ENCODE results near the gene SPTBN5.
A peak's percentile ranks its signal among the peaks of the same experiment; 100 is the strongest.

Gene SPTBN5

DNA sequence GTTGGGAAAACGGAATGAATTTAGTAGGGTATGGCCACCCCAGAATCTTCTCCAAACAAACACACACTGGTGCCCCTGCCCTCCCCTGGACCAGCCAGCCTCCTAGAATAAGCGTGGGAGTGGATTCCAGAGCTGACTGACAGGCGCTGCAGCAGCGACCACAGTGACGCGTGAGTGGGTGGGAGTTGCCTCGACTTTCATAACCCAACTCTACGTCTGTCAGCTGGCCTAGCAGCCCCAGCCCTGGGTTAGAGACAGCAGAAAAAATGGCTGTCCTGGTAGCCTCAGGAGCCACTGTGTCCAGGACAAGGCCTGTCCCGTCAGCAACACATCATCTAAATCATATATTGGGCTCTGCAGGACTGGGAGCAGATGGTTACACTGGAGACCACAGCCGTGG is 45.2 kb downstream of the SPTBN5 start:
- no peak for DNase-seq (ENCODE audit: low read depth in 2 of 2)

- no peak for DNase-seq (ENCODE audit: low read depth in 2 of 2)
These were observed 45.9 kb downstream of the SPTBN5 start for GRCh38 chr15:41847981-41848380.

DNA sequence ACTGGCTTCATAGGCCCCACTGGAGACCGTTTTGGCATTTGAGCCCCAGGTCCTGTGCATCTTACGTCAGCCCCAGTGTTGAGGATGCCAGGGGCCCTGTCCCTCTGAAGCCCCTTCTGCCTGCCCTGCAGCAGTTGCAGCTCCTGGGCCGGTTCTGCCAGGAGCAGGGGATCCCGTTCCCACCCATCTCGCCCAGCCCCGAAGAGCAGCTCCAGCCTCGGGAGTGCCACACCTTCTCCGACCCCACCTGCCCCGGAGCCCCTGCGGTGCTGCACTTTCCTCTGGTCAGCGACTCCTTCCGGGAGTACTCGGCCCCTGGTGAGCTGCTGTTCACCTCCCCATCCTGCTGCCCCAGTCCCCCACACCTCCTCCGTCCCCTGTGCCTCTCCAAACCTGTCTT is 46.6 kb downstream of the SPTBN5 start:
- no peak for DNase-seq (ENCODE audit: low read depth in 2 of 2)

DNA sequence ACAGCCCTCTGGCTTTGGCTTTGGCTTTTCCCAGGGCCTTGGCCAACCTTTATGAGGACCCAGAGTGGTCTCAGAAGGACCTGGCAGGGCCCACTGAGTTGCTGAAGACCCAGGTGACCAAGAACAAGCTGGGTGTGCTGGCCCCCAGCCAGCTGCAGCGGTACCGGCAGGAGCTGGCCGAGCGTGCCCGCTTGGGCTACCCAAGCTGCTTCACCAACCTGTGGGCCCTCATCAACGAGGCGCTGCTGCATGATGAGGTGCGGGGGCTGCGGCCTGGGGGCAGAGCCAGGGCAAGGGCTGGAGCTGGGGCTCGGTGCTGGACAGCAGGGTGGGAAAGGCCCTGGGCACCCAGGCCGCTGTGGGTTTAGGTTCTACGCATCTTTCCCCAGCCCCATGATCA is 49.0 kb downstream of the SPTBN5 start:
- no peak for DNase-seq (ENCODE audit: low read depth in 2 of 2)

DNA sequence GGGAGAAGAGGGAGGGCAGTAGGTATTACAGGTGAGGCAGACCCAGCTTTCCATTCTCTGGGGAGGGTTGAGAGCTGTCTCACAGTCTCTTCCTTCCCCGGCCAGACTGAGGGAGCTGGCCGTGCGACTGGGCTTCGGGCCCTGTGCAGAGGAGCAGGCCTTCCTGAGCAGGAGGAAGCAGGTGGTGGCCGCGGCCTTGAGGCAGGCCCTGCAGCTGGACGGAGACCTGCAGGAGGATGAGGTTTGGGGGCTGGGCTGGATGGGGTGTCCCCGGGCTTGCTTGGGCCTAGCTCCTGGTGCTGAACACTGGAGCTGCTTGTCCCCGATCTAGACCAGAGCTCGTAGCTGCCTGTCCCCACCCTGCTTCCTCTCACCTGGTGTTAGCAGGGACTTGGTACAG is 50.3 kb downstream of the SPTBN5 start:
- DNase-seq (ENCODE audit: low read depth in 2 of 2): no peak

DNA sequence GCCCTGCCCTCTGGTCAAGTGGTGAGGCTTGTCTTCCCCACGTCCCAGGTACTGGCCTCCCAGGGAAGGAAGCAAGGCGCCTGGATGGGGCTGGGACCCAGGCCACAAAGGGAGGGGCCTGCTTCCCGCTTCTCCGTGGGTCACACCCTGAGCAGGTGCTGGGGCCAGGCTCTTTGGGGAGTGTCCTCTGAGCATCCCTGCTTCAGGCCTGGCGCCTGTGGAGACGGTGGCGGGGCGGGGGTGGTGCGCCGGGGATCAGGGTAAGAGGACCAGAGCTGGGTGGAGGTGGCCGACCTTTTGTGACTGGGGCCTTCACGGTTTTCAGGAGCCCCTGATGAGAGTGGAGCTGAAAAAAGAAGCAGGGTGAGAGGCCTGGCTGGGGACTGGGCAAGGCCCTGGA is 51.6 kb downstream of the SPTBN5 start:
- no peak for DNase-seq (ENCODE audit: low read depth in 2 of 2)

- DNase-seq (ENCODE audit: low read depth in 2 of 2): no peak
These were observed 52.7 kb downstream of the SPTBN5 start for GRCh38 chr15:41841131-41841530.

DNA sequence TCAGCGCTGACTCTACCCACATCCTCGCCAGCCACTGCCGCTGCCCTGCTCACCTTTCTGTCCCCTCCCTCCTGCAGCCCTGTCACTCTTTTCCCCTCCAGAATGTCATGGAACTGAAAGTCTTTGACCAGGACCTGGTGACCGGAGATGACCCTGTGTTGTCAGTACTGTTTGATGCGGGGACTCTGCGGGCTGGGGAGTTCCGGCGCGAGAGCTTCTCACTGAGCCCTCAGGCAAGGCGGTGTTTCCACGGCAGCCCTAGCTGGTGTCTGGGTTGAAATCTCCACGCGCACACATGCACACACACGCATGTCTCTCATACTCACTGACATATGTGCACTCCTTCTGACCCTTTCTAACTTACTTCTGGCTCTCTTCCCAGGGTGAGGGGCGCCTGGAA is 53.2 kb downstream of the SPTBN5 start:
- no peak for DNase-seq (ENCODE audit: low read depth in 2 of 2)

GRCh38 chr15:41839781-41840491 is 53.9 kb downstream of the SPTBN5 start:
- no peak for DNase-seq (ENCODE audit: low read depth in 2 of 2)

- no peak for DNase-seq (ENCODE audit: low read depth in 2 of 2)
These were observed 55.4 kb downstream of the SPTBN5 start, which contains the start of gene PLA2G4B for GRCh38 chr15:41838400-41838897. PLA2G4B (plus strand) TSS chr15:41838847; CDS start chr15:41838914, 67 bp downstream.

DNA sequence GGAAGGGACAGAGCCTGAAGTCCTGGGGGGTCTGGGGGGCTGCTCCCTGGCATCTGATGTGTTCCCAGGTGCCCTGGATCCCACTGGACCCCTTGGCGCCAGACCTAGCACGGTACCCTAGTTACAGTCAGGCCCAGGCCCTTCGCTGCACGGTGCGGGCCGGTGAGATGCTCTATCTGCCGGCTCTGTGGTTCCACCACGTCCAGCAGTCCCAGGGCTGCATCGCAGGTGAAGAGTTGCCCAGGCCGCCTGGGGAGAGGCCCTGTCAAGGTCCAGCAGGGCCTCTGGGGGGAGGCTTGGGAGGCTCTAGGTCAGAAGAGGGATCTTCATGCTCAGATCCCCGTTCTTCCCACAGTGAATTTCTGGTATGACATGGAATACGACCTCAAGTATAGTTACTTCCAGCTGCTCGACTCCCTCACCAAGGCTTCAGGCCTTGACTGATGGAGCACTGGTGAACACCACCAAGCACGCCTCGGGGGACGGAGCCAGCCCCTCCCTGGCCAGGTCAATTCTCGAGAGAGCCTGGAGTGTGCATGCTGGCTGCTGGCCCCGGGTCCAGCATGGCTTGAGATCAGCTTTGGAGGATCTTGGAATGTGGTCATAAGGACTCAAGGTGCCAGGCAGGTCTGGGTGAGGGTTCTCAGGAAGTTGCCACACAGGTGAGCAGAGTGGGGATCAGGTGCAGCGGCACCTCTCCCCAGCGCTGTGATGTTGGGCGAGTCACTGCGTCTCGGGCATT is 57.0 kb downstream of the SPTBN5 start:
- no peak for DNase-seq (ENCODE audit: low read depth in 2 of 2)

- no peak for DNase-seq (ENCODE audit: low read depth in 2 of 2)
These were observed 57.8 kb downstream of the SPTBN5 start for GRCh38 chr15:41836073-41836472.

- DNase-seq (ENCODE audit: low read depth in 2 of 2): no peak
These were observed 59.8 kb downstream of the SPTBN5 start for GRCh38 chr15:41834096-41834495.

GRCh38 chr15:41832875-41833274 is 61.0 kb downstream of the SPTBN5 start:
- DNase-seq (ENCODE audit: low read depth in 2 of 2): no peak

- DNase-seq (ENCODE audit: low read depth in 2 of 2): no peak
These were observed 61.6 kb downstream of the SPTBN5 start for GRCh38 chr15:41832208-41832607.

DNA sequence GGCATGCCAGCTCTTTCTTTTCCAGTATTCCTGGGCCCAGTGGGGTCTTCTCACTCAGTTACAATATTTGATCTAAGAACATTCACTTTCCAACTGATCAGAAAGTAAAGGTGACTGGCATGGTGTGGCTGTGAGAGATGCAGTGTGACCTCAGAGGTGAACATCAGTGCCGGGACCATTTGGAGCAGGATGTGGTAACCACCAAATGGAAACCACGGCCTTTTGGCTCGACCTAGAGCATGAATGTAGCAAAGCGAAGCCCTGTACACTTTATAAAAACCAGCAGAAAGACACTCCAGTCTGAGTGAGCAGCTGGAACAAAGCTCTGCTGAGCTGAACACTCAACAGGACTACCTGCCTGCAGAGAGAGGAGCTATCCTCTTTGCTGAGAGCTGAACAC is 62.6 kb downstream of the SPTBN5 start:
- peak in 1 of 2 donors; percentile 17 for DNase-seq (ENCODE audit: low read depth in 2 of 2)

- DNase-seq (ENCODE audit: low read depth in 2 of 2): no peak
These were observed 63.8 kb downstream of the SPTBN5 start for GRCh38 chr15:41829959-41830646.

DNA sequence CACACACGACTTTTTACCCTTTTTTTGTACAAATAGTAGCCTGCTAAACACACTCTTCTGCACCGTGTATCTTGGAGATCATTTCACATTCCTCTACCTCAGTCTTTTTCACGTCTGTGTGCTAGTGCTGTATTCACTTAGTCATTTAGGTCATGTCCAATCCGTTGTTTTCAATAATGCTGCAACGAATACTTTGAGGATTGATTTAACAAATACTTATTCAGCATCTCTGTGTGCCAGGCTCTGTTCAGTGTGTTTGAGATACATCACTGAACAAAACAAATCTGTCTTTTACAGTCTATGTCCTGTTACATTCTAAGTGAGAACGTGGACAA is 65.1 kb downstream of the SPTBN5 start:
- DNase-seq (ENCODE audit: low read depth in 2 of 2): no peak

- DNase-seq (ENCODE audit: low read depth in 2 of 2): peak; percentile 88 to 91
These were observed 65.7 kb downstream of the SPTBN5 start, which contains the start of gene JMJD7 for GRCh38 chr15:41827880-41828806. JMJD7 (plus strand) TSS chr15:41828092; CDS start chr15:41828125, 33 bp downstream.

GRCh38 chr15:41827290-41827879 is 66.5 kb downstream of the SPTBN5 start:
- peak in 1 of 2 donors; percentile 12 for DNase-seq (ENCODE audit: low read depth in 2 of 2)
